ENCODE results near the gene NRXN3.

NRXN3 gene

GRCh38 chr14:78170203-78170602, at the start of gene NRXN3:
TSS of gene NRXN3 (plus strand) at chr14:78170373. CDS start at chr14:78243094, 72,721 bp downstream.
- DNase-seq (ENCODE audit: low read depth in 1 of 2, low spot score in 1 of 2) = no peak

DNA sequence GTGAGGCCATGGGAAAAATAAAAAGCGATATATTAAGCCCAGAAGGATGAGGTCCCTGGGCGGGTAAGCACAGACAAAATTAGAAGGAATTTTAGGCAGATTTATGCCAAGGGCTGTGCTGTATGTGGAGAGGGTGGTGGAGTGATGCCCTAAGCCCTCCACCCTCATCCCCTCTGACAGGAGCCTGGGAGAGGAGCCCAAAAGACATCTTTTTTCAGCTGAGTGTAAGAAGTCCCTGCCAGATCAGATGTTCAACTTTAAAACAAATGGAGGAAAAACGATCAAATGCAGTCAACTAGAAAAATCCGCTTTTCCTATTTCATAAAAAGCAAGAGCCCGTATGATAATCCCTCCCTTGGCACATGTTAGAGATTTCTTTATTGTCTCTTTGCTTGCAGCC, 47.7 kb upstream of the NRXN3 start:
- no peak for DNase-seq (ENCODE audit: low read depth in 1 of 2, low spot score in 1 of 2)

DNA sequence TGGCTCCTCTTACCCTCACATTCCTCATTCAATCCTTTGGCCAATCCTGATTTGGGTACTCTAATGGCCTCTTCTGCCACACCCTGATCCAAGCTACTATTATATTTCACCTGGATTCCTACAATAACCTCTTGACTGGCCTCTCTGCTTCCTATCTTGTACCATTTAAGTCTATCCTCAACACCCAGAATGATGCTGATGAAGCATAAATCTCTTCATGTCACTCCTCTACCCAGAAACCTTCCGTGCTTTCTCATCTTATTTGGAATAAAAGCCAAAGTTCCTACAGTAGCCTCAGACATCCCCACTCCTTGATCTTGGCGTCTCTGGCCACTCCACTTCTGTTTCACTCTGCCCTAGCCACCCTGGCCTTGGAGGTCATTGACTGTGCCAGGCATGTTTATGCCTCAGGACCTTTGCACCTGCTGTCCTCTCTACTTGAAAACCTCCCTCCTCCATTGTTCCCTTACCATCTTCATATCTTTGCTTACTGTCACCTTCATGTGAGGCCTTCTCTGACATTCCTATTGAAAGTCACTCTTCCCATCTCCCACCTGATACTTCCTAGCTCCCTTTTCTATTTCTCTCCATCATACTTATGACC, 46.4 kb upstream of the NRXN3 start:
- DNase-seq (ENCODE audit: low read depth in 1 of 2, low spot score in 1 of 2) = no peak

GRCh38 chr14:78127961-78128360, 42.2 kb upstream of the NRXN3 start:
- DNase-seq (ENCODE audit: low read depth in 1 of 2, low spot score in 1 of 2) = no peak

- no peak for DNase-seq (ENCODE audit: low read depth in 1 of 2, low spot score in 1 of 2)
These were observed 40.8 kb upstream of the NRXN3 start for GRCh38 chr14:78129375-78129774.

- DNase-seq (ENCODE audit: low read depth in 1 of 2, low spot score in 1 of 2) = no peak
These were observed 39.8 kb upstream of the NRXN3 start for GRCh38 chr14:78130356-78130755.

GRCh38 chr14:78131201-78131600, 39.0 kb upstream of the NRXN3 start:
- no peak for DNase-seq (ENCODE audit: low read depth in 1 of 2, low spot score in 1 of 2)

GRCh38 chr14:78131616-78132015, 38.6 kb upstream of the NRXN3 start:
- no peak for DNase-seq (ENCODE audit: low read depth in 1 of 2, low spot score in 1 of 2)

- DNase-seq (ENCODE audit: low read depth in 1 of 2, low spot score in 1 of 2) = no peak
These were observed 34.7 kb upstream of the NRXN3 start for GRCh38 chr14:78135450-78135891.

DNA sequence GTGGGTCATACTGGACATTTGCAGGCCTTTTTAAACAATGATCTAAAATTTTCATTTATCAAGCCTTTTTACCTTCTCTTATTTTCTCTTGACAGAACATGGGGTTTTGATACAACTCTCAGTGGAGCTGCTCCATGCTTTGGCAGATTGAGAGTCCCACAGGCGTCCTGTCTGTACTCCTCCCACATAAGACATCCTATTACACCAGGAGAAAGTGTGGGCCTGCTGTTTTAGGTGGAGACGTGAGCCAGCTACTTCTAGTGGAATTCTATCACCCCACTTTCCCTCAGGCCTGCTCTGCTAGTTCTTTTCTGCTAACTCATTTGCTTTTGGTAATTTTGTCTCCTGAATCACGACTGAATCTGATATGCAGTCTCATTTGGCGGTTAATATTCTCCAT, 33.5 kb upstream of the NRXN3 start:
- DNase-seq (ENCODE audit: low read depth in 1 of 2, low spot score in 1 of 2) = no peak

DNA sequence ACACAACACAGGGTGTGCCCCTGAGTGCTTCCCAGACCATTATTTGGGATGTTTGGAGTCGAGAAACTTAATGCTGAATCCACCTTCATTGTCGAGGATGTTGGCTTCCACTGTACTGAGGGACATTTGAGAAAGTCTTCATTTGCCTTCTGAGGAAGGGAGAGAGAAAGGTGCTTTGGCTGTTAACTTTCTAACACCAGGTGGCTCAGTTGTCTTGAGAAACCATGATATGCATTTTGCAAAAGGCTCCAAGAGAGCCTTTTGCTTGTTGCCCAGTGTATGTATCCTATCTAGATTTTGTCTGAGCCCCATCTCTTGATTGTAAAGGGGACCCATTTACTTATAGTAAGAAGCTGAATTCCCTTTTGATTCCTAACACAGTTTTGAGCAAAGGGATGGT, 28.6 kb upstream of the NRXN3 start:
- no peak for DNase-seq (ENCODE audit: low read depth in 1 of 2, low spot score in 1 of 2)

GRCh38 chr14:78142998-78143397, 27.2 kb upstream of the NRXN3 start:
- DNase-seq (ENCODE audit: low read depth in 1 of 2, low spot score in 1 of 2) = no peak

GRCh38 chr14:78143489-78144145, 26.6 kb upstream of the NRXN3 start:
- DNase-seq (ENCODE audit: low read depth in 1 of 2, low spot score in 1 of 2) = no peak

GRCh38 chr14:78152201-78153063, 17.7 kb upstream of the NRXN3 start:
- DNase-seq (ENCODE audit: low read depth in 1 of 2, low spot score in 1 of 2) = no peak

- DNase-seq (ENCODE audit: low read depth in 1 of 2, low spot score in 1 of 2) = no peak
These were observed 17.2 kb upstream of the NRXN3 start for GRCh38 chr14:78153064-78153341.

DNA sequence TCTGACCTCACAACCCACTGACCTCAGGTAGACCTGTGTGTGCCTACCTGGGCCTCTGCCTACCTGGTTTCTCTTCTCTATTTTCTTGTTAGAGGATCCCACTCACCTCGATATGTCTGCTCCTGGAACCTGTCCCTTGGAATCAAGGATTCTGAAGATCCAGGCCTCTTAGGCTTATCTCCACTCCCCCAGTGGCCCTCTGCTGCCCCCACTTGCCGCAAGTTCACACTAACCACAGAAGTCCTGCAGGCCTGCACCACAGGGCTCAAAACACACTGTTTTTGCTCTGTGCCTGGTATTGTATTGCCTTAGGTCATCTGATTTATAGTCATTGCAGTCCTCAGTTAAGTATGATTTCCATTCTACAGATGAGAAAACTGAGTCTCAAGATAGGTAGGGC, 15.3 kb upstream of the NRXN3 start:
- DNase-seq (ENCODE audit: low read depth in 1 of 2, low spot score in 1 of 2) = no peak

GRCh38 chr14:78156196-78156595, 14.0 kb upstream of the NRXN3 start:
- no peak for DNase-seq (ENCODE audit: low read depth in 1 of 2, low spot score in 1 of 2)

DNA sequence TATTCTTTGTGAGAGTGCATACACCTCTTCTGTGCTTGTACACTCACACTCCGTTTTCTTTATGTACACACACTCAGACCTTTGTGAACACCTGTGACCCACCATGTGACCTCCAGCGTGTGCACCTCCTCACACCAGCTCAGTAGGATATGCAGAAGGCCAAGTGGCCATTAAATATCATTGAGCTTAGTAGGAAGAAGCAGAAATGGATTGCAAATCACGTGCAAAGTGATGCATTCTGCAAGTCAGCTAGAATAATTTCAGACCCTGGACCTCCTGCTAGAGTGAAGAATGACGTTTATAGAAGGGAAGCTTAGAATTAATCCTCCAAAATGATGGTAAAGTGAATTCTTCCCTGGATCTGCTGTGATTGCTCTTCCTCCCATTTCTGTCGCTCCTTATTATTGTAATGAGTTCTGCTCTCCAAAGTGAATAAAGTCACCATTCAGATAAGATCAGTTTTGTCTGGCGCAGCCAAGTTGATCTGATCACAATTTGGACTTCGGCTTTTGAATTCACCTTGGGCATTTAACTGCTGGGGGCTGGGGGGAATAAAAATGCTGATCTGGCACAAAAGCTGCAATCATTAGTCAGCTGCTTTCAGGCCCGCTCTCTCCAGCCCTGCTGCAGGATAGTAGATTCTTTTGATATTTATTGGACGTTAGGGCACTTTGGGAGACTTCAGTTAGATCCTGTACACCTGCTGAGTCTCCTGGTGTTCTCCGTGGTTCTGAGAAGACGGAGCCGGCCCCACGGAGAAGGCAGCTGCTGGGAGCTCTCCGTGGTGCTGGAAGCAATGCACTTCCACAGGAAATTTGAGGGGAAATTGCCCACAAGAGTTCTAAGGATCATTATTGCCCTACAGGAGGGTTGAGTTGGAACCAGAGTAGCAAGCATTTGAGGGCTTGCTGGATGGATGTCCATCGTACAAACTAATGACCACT, 12.4 kb upstream of the NRXN3 start:
- no peak for DNase-seq (ENCODE audit: low read depth in 1 of 2, low spot score in 1 of 2)

DNA sequence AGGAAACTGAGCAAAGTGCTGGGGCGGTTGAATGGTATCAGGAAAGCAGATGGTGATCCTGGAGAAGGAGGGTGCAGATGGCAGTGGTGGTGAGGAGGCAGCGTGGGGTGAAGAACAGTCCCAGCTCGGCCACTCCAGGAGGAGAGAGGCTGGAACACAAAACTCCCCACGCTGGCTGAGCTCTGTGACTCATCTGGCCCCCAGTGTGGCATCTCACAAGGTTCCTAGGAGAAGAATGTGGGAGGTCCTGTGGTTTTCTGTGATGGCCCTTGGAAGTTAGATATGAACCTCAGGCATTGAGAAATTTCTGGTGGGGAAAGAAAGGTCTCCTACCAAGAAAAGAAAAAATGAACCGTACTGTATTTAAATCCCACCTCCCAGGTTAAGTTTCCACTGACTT, 8.0 kb upstream of the NRXN3 start:
- DNase-seq (ENCODE audit: low read depth in 1 of 2, low spot score in 1 of 2) = no peak

GRCh38 chr14:78164226-78164853, 5.8 kb upstream of the NRXN3 start:
- no peak for DNase-seq (ENCODE audit: low read depth in 1 of 2, low spot score in 1 of 2)

GRCh38 chr14:78172428-78172827, 2.3 kb downstream of the NRXN3 start:
- DNase-seq (ENCODE audit: low read depth in 1 of 2, low spot score in 1 of 2) = no peak

All from activated CD4-positive, alpha-beta T cell treated with anti-CD3 and anti-CD28 coated beads, Interleukin-2, amount 50 U/mL, for 24 hours (primary cell).